GM18861 (cell line): ENCODE data around the gene TMTC2.

Source experiments
- ATAC-seq: cut with Tn5 transposase; IDR thresholded peaks from one replicate; pipeline ENCODE4 v1.9.1; 2021; ENCODE audit not compliant: unreplicated experiment

TMTC2 gene

DNA sequence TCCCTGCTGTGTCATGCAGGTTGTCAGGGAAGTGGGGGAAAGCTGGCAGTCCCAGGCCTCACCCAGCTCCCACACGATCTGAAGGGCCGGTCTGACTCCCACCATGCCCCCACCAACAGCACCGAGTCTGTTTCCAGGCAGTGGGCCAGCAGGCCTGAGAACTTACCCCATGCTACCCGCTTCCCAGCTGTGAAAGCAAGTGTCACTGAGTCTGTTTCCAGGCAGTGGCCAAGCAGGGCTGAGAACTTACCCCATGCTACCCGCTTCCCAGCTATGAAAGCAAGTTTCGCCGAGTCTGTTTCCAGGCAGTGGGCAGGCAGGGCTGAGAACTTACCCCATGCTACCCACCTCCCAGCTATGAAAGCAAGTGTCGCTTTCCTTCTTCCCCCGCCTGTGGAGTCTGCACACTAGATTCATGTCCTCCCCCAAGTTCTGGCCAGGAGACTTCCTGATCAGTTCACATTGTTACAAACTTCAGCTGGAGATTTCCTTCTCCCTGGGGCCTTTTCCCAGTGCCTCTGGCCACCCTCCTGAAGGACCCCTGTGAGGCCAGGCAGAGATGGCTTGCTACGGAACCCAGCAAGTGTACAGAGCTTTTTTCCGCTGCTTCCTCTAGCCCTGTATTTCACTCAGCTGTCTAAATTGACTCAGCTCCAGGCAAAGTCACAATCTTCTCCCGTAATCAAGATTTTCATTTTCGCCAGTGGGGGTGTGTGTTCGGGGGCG lies 435.4 kb downstream of the TMTC2 start:
- no peak for ATAC-seq

GRCh38 chr12:83122623-83122934 lies 435.9 kb downstream of the TMTC2 start:
- no peak for ATAC-seq

- no peak for ATAC-seq
Observed at GRCh38 chr12:83123039-83123438, 436.3 kb downstream of the TMTC2 start.

DNA sequence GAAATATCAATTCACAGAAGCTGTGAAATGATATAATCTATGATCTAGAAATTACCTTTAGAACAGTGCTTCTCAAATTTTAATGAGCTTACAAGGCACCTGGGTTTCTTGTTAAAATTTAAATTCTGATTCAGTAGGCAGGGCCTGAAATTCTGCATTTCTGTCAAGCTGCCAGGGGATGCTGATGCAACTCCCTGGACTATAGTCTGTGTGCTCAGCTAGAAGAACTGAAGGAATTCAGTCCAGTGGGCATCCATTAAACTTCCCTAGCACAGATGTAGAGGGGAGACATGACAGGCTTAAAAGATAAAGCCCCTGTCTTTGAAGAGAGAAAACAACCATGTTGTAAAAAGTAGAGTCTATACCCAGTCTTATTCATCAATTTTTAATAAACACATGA lies 441.8 kb downstream of the TMTC2 start:
- no peak for ATAC-seq

DNA sequence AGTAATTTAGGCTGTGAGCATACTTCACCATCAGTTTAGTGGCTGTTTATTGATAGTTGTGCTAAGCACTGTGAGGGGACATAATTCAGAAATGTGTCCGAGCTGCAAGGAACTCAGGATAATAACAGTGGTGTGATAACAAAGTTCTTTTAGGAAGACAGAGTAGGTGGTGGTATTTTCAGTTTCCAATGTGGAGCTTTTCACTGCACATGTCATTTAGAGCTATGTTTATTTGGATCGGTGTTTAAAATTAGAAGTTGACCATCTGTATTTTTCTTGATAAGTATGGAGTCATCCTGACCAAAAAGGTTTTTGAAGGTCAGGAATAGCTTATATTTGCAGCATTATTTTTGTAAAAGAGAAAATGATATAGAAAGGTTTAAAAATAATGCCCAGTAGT lies 443.5 kb downstream of the TMTC2 start:
- ATAC-seq = no peak

DNA sequence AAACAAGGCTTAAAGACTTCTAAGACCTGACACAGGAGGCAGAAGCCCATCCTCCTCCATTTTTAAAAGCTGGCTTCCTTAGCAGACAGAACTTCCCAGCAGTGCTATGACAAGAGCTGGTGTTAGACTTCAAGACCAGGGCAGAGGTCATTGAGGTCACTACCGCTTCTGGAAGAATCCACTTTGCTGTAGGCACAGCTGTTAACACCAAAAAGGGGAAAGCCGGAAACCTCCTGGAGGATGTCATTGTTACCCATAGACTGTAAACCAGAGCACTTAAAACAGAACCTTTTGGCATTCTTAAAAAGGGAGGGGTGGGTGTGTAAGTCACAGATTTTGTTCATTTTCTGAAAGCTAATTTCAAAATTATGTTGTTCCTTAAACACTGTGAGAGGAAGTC lies 445.7 kb downstream of the TMTC2 start:
- no peak for ATAC-seq

- ATAC-seq = no peak
Observed at GRCh38 chr12:83136411-83136810, 449.7 kb downstream of the TMTC2 start.

DNA sequence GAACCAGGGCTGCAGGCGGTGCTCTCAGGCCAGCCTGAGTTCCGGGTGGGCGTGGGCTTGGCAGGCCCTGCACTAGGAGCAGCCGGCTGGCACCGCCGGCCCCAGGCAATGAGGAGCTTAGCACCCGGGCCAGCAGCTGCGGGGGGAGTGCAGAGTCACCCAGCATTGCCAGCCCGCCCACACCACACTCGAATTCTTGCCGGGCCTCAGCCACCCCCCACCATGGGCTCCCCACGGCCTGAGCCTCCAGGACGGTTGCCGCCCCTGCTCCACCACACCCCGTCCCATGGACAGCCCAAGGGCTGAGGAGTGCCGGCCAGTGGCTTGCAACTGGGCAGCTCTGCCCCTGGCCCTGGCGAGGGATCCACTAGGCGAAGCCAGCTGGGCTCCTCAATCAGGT lies 453.4 kb downstream of the TMTC2 start:
- no peak for ATAC-seq

DNA sequence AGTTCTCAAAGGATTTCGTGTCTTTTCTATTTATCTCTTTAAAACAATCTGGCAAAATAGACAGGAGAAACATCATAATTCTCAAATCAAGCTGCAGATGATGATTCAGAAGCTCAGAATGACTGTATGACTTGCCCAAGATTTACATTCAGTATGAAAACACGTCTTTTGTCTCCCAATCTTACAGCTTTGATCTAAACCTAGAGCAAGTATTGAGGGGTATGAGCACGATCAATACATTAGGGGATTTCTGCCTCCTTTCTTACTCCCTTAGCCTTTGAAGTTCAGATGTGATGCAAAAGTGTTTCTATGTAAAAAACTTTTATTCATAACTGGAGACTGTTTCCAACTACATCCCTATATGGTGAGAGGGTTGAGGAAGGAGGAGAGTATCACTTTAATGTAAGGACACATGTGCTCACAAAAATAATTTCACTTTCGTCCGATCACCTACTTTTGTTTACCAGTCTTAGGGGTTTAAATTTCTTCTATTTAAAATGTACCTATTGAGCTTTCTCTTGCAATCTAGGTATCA lies 454.8 kb downstream of the TMTC2 start:
- ATAC-seq = no peak

- no peak for ATAC-seq
Observed at GRCh38 chr12:83142914-83143313, 456.2 kb downstream of the TMTC2 start.

GRCh38 chr12:83143950-83144349 lies 457.2 kb downstream of the TMTC2 start:
- ATAC-seq = no peak

- ATAC-seq = no peak
Observed at GRCh38 chr12:83145325-83145840, 458.7 kb downstream of the TMTC2 start.

DNA sequence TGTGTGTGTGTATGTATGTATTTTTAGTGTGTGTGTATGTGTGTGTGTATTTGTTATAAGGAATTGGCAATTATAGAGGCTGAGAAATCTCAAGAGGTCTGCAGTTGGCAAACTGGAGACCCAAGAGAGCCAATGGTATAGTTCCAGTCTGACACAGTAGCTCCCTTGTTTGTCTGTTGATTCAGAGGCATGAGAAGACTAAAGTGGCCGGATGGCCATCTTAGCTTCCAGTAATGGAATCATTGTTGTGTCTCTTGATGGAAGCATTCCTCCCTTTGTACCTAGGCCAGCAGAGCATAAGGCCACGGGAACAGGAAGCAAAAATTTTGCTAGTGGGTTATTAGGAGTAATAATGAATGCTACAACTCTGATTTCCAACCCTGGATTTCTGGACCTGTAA lies 460.6 kb downstream of the TMTC2 start:
- ATAC-seq = no peak

DNA sequence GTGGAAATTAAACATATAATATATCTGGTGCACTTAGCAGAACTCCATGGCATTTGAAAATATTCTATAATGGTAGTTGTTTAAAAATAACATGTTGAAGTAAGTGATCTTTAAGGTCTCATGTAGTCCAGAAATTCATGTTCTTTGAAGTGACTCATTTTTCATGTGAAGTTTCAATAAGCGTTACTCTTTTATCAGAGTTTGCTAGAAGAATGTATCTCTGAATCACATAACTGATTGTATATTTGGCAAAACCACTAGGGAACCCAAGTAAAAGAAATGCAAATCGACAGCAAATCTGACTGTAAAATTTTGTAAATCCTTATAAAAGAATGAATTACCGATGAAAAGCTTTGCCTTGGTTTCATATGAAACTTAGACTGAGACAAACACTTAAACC lies 463.3 kb downstream of the TMTC2 start:
- no peak for ATAC-seq

- ATAC-seq = no peak
Observed at GRCh38 chr12:83150465-83151189, 463.9 kb downstream of the TMTC2 start.

- ATAC-seq = peak; percentile 79
Observed at GRCh38 chr12:83153177-83153576, 466.5 kb downstream of the TMTC2 start.

GRCh38 chr12:83156815-83157214 lies 470.1 kb downstream of the TMTC2 start:
- no peak for ATAC-seq

DNA sequence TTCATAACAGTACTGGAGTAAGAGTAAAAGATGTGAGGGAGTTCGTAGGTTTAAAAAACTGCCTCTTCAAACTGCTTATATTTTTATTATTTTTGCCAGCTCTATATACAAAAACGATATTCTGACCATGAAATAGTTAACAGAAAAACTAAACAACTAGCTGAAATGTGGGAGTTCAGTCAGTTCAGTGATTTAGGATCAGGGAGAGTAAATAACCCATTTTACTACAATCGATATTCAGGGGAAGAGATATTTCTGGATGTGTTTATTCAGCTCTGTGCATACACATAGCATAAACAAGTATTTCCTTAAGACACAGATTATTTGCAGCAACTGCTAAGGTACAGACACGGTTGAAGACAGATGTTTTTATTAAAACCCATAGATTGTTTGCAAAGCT lies 470.9 kb downstream of the TMTC2 start:
- ATAC-seq = no peak

DNA sequence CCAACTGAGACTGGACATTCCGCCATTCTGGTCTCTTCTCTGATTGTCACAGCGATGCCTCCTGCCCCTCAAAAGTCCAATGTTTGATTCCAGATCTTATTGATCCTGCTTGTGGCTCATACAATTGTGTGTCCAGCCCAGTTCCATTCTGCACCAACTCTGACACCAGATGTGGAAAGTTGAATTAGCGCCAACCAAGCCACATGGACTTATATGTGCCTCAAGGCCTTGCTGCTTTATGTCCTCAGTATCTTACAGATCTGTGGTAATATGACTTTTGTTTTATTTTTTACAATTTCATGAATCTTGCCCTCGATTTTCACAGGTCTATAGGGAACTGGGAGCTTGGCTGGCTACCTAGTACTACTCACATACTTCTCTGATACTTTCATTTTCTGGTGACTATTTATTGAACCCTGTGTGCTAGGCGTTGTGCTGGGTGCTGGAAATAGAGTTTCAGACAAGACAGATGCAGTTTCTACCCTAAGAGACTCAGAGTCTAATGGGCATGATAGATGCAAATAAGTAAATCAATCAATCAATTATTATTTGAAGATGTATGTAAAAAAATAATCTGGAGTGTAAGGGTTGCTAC lies 472.0 kb downstream of the TMTC2 start:
- ATAC-seq = no peak

- no peak for ATAC-seq
Observed at GRCh38 chr12:83161456-83161855, 474.8 kb downstream of the TMTC2 start.

DNA sequence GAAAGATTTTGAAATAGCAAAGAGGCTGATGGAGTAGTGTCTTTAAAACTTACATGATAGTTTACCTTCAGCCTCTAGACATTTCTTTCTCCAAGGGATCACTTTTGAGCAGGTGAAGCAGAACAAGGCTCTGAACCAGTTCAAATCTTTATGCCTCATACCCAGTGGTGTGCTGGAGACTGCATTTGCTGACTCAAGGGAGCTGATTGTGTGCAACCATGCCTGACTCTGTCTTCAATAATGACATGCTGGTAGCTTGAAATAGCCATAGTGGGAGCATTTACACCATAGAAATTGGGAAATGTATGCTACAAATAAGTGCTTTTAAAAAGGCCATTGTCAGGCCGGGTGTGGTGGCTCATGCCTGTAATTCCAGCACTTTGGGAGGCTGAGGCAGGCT lies 482.0 kb downstream of the TMTC2 start:
- ATAC-seq = no peak

DNA sequence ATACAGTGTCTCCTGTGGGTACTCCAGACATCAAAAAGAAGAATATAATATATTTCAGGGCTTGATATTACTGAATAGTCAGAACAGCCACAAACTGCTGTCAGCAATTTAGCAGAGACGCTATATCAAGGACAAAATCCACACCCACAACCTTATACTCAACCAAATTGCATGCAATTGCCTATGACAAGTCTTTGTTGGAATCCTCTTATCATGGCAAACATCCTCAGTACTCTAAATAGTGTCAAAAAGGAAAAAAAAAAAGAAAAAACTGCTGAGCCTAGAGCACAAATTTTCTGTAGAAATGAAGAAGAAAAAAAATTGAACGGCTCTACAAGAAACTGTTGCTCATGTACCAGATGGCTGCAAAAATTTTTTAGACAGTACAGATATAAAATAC lies 485.7 kb downstream of the TMTC2 start:
- no peak for ATAC-seq
